ENCODE results near the gene ENO2. TPM values are rescaled to one million over a fixed set of nuclear protein-coding genes. Genes with fewer than 3 reads are reported as not detected.
A peak's percentile ranks its signal among the peaks of the same experiment; 100 is the strongest.

ENO2 gene
- total and polyA plus RNA-seq, 2 experiments from 2014 or later, result 43.5 to 53.5 TPM

DNA sequence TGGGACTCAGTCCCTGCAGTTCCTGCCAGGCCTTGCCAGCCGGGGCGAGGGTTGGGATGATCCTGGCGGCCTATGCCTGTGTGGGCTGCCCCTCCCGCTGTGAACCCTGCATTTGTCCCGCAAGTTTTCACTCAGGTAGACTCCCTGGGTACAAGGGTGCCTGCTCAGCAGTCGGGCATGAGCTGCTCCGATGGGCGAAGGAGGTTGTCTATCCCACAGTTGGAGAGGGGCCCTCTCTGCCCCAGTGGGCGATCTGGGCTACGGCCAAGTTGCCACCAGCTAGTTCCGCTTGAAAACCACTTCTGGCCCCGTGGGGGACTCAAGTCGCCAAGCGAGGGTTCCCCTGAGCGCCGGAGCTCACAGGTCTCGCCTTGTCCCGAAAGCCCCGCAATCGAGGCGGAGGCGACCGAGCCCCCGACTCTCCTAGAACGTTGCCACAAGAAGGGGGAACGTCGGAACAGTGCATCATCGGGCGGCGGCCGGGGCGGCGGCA is 47.4 kb upstream of the ENO2 start (continued):
- TF ChIP-seq, protein P1, sequence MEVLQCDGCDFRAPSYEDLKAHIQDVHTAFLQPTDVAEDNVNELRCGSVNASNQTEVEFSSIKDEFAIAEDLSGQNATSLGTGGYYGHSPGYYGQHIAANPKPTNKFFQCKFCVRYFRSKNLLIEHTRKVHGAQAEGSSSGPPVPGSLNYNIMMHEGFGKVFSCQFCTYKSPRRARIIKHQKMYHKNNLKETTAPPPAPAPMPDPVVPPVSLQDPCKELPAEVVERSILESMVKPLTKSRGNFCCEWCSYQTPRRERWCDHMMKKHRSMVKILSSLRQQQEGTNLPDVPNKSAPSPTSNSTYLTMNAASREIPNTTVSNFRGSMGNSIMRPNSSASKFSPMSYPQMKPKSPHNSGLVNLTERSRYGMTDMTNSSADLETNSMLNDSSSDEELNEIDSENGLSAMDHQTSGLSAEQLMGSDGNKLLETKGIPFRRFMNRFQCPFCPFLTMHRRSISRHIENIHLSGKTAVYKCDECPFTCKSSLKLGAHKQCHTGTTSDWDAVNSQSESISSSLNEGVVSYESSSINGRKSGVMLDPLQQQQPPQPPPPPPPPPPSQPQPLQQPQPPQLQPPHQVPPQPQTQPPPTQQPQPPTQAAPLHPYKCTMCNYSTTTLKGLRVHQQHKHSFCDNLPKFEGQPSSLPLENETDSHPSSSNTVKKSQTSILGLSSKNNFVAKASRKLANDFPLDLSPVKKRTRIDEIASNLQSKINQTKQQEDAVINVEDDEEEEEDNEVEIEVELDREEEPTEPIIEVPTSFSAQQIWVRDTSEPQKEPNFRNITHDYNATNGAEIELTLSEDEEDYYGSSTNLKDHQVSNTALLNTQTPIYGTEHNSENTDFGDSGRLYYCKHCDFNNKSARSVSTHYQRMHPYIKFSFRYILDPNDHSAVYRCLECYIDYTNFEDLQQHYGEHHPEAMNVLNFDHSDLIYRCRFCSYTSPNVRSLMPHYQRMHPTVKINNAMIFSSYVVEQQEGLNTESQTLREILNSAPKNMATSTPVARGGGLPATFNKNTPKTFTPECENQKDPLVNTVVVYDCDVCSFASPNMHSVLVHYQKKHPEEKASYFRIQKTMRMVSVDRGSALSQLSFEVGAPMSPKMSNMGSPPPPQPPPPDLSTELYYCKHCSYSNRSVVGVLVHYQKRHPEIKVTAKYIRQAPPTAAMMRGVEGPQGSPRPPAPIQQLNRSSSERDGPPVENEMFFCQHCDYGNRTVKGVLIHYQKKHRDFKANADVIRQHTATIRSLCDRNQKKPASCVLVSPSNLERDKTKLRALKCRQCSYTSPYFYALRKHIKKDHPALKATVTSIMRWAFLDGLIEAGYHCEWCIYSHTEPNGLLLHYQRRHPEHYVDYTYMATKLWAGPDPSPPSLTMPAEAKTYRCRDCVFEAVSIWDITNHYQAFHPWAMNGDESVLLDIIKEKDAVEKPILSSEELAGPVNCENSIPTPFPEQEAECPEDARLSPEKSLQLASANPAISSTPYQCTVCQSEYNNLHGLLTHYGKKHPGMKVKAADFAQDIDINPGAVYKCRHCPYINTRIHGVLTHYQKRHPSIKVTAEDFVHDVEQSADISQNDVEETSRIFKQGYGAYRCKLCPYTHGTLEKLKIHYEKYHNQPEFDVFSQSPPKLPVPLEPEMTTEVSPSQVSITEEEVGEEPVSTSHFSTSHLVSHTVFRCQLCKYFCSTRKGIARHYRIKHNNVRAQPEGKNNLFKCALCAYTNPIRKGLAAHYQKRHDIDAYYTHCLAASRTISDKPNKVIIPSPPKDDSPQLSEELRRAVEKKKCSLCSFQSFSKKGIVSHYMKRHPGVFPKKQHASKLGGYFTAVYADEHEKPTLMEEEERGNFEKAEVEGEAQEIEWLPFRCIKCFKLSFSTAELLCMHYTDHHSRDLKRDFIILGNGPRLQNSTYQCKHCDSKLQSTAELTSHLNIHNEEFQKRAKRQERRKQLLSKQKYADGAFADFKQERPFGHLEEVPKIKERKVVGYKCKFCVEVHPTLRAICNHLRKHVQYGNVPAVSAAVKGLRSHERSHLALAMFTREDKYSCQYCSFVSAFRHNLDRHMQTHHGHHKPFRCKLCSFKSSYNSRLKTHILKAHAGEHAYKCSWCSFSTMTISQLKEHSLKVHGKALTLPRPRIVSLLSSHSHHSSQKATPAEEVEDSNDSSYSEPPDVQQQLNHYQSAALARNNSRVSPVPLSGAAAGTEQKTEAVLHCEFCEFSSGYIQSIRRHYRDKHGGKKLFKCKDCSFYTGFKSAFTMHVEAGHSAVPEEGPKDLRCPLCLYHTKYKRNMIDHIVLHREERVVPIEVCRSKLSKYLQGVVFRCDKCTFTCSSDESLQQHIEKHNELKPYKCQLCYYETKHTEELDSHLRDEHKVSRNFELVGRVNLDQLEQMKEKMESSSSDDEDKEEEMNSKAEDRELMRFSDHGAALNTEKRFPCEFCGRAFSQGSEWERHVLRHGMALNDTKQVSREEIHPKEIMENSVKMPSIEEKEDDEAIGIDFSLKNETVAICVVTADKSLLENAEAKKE (CRISPR knock-in tag; IDR thresholded peaks at IDR 0.05), result no peak

DNA sequence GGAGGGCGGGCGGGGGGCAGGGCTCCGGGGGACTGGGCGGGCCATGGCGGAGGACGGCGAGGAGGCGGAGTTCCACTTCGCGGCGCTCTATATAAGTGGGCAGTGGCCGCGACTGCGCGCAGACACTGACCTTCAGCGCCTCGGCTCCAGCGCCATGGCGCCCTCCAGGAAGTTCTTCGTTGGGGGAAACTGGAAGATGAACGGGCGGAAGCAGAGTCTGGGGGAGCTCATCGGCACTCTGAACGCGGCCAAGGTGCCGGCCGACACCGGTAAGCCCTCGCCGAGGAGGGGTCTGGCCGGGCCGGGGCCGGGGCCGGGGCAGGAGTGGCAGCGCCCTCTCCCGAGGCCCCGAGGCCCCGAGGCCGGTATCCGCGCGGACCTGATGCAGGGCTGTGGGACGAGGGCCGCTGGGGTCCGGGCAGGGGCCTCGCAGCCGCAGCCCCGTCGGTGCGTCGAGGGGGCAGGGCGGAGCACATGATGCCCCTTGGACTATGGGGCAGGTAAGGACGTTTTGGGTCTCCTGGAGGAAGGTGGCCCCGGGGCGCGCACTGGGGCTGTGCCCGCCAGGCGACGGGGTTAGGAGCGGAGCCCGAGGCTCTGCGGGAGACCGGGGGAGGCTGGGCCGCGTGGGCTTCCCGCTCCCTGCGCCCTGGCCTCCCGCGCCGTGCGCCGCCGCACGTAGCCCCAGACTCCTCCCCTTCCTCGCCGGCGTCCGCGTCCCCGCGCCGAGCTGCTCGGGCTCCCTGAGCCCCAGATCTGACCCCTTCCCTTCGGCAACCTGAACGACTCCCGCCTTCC is 46.8 kb upstream of the ENO2 start, which contains the start of gene TPI1:
Gene TPI1 (plus strand): TSS at position 119 of the 798 bp plus-strand sequence. CDS start 36 bp downstream, at position 155.
- H3K4me2 ChIP-seq, result peak within 1 kb of the TSS; percentile 100
- no peaks in the 10 kb centered on the region for H3K27me3 ChIP-seq (ENCODE audit: insufficient read depth)
- TF ChIP-seq CREB1 (CRISPR knock-in tag; IDR thresholded peaks at IDR 0.05; ENCODE audit: low read depth) (0 out of 2 replicates have a peak, but pooled peaks have one; percentile 22), POLR2AphosphoS5 (IDR thresholded peaks at IDR 0.05; ENCODE audit: low read depth) (peak; percentile 98)
- TF ChIP-seq, protein P2, sequence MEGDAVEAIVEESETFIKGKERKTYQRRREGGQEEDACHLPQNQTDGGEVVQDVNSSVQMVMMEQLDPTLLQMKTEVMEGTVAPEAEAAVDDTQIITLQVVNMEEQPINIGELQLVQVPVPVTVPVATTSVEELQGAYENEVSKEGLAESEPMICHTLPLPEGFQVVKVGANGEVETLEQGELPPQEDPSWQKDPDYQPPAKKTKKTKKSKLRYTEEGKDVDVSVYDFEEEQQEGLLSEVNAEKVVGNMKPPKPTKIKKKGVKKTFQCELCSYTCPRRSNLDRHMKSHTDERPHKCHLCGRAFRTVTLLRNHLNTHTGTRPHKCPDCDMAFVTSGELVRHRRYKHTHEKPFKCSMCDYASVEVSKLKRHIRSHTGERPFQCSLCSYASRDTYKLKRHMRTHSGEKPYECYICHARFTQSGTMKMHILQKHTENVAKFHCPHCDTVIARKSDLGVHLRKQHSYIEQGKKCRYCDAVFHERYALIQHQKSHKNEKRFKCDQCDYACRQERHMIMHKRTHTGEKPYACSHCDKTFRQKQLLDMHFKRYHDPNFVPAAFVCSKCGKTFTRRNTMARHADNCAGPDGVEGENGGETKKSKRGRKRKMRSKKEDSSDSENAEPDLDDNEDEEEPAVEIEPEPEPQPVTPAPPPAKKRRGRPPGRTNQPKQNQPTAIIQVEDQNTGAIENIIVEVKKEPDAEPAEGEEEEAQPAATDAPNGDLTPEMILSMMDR (conservative IDR thresholded peaks at IDR 0.05; ENCODE audit: low read depth in 2 of 2), result no peak
- TF ChIP-seq, protein P3, sequence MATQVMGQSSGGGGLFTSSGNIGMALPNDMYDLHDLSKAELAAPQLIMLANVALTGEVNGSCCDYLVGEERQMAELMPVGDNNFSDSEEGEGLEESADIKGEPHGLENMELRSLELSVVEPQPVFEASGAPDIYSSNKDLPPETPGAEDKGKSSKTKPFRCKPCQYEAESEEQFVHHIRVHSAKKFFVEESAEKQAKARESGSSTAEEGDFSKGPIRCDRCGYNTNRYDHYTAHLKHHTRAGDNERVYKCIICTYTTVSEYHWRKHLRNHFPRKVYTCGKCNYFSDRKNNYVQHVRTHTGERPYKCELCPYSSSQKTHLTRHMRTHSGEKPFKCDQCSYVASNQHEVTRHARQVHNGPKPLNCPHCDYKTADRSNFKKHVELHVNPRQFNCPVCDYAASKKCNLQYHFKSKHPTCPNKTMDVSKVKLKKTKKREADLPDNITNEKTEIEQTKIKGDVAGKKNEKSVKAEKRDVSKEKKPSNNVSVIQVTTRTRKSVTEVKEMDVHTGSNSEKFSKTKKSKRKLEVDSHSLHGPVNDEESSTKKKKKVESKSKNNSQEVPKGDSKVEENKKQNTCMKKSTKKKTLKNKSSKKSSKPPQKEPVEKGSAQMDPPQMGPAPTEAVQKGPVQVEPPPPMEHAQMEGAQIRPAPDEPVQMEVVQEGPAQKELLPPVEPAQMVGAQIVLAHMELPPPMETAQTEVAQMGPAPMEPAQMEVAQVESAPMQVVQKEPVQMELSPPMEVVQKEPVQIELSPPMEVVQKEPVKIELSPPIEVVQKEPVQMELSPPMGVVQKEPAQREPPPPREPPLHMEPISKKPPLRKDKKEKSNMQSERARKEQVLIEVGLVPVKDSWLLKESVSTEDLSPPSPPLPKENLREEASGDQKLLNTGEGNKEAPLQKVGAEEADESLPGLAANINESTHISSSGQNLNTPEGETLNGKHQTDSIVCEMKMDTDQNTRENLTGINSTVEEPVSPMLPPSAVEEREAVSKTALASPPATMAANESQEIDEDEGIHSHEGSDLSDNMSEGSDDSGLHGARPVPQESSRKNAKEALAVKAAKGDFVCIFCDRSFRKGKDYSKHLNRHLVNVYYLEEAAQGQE (IDR thresholded peaks at IDR 0.05; ENCODE audit: unreplicated experiment), result peak; percentile 5
- peak within 1 kb of the TSS; percentile 94 for H3K4me3 Mint-ChIP-seq
- peak within 1 kb of the TSS; percentile 97 for H3K4me3 ChIP-seq
- H3F3A ChIP-seq (replicated peaks; ENCODE audit: low read depth), result peaks cover 58% of the 10 kb centered on the region
- H3K36me3 ChIP-seq (ENCODE audit: insufficient read depth), result peaks cover 22% of the 10 kb centered on the region
- H3K9me2 ChIP-seq (ENCODE audit: insufficient read depth), result no peaks in the 10 kb centered on the region
- peak; percentile 47 for ATAC-seq
- H3K36me3 Mint-ChIP-seq (ENCODE audit: low read depth), result peaks cover 75% of the 10 kb centered on the region
- peak within 1 kb of the TSS; percentile 95 for H3K27ac Mint-ChIP-seq
- H3K9me3 Mint-ChIP-seq, result no peaks in the 10 kb centered on the region; the same call in 1 of the 3 replicates
- H3K27ac ChIP-seq (ENCODE audit: low read depth), result peak within 1 kb of the TSS; percentile 85
- peaks cover 32% of the 10 kb centered on the region for H4K20me1 ChIP-seq (replicated peaks; ENCODE audit: insufficient read depth)
- H3K4me1 Mint-ChIP-seq, result peaks cover 54% of the 10 kb centered on the region
- DNase-seq (ENCODE audit: low spot score), result peak; percentile 85
- peaks cover 26% of the 10 kb centered on the region for H3K79me2 ChIP-seq (replicated peaks; ENCODE audit: insufficient read depth)
- H2AFZ ChIP-seq, result peak within 1 kb of the TSS; percentile 83; the same call in 1 of the 2 replicates
- peaks cover 49% of the 10 kb centered on the region for H3K27me3 Mint-ChIP-seq (ENCODE audit: insufficient read depth, low read depth, poor library complexity)
- H3K4me1 ChIP-seq (ENCODE audit: insufficient read depth), result peaks cover 50% of the 10 kb centered on the region

Measured in GM23338 (cell line).